Natural killer cell (primary cell): ENCODE data around the gene MIOS. TPM values are rescaled to one million over a fixed set of nuclear protein-coding genes. Genes with fewer than 3 reads are reported as not detected.

Experiments
- ATAC-seq, 3 donors: fragments of 150-1000 bp in 2 of 3; fragments of 200-7000 bp in 1 of 3; cut with Tn5 transposase; 1 replicate in 1 of 3; 2 replicates in 2 of 3; pipeline ENCODE4 v1.10.0; 2021; ENCODE audit warnings: mild to moderate bottlenecking in 2 of 3, moderate library complexity in 2 of 3
- DNase-seq, 2 donors: peaks; one replicate each; pipeline versions ENCODE4 v3.0.0 to v3.0.0-alpha.2; 2013 to 2021; ENCODE audit warnings: mixed read lengths in 1 of 2
- H3K27ac ChIP-seq: one replicate; pipeline ENCODE4 v1.5.1; 2013; ENCODE audit warnings: mild to moderate bottlenecking, low read length
- H3K27me3 ChIP-seq: one replicate; pipeline ENCODE4 v1.6.1; 2013; ENCODE audit warnings: low read length; ENCODE audit not compliant: control insufficient read depth, insufficient read depth
- H3K36me3 ChIP-seq: one replicate; pipeline ENCODE4 v1.6.1; 2013; ENCODE audit warnings: low read length; ENCODE audit not compliant: control insufficient read depth, insufficient read depth
- H3K4me1 ChIP-seq: one replicate; pipeline ENCODE4 v1.6.1; 2013; ENCODE audit warnings: low read length; ENCODE audit not compliant: control insufficient read depth, insufficient read depth
- H3K4me3 ChIP-seq: one replicate; pipeline ENCODE4 v1.5.1; 2013; ENCODE audit warnings: low read length
- H3K9me3 ChIP-seq: one replicate; pipeline ENCODE4 v1.6.1; 2013; ENCODE audit warnings: low read length; ENCODE audit not compliant: control insufficient read depth, insufficient read depth
- H3K27ac Mint-ChIP-seq, 2 donors: one replicate each; pipeline ENCODE4 v1.8.0; 2022; ENCODE audit warnings: mild to moderate bottlenecking in 2 of 2, mixed read lengths in 2 of 2, moderate library complexity in 1 of 2
- H3K27me3 Mint-ChIP-seq, 2 donors: one replicate each; pipeline ENCODE4 v1.8.0; 2022; ENCODE audit warnings: low read depth in 2 of 2, mixed read lengths in 2 of 2
- H3K36me3 Mint-ChIP-seq: one replicate; pipeline ENCODE4 v1.8.0; 2022; ENCODE audit warnings: mixed read lengths
- H3K4me1 Mint-ChIP-seq, 2 donors: one replicate each; pipeline ENCODE4 v1.8.0; 2022; ENCODE audit warnings: mixed read lengths in 2 of 2
- H3K4me3 Mint-ChIP-seq: one replicate; pipeline ENCODE4 v1.8.0; 2022; ENCODE audit warnings: mild to moderate bottlenecking, moderate library complexity, mixed read lengths
- H3K9me3 Mint-ChIP-seq, 2 donors: one replicate each; pipeline ENCODE4 v1.8.0; 2022; ENCODE audit warnings: mixed read lengths in 2 of 2
- WGBS: methylation state at CpG from one replicate; pipeline ENCODE4 v1.1.7; 2013; ENCODE audit warnings: missing lambda C conversion rate; ENCODE audit not compliant: insufficient coverage; 5-methylcytosine and 5-hydroxymethylcytosine counted together
- intact Hi-C: fragments of 100-400 bp; cut with micrococcal nuclease; formaldehyde crosslinking; loops from one replicate; pipeline ENCODE4 v1.14.2; 2022
- total RNA-seq, 4 donors: library from RNA; stranded (reverse); fragments of 120-200 nt in 1 of 4; gene quantifications; one replicate each; pipeline versions ENCODE4 v1.2.3 to v1.2.4, GENCODE V29; 2013 to 2022
- TF ChIP-seq, protein P1 (sequence below): fragments of 200-600 bp; IDR thresholded peaks from one replicate; pipeline ENCODE4 v1.8.0; 2022; ENCODE audit warnings: antibody characterized with exemption

The MIOS gene
- total RNA-seq, 3 donors from 2014 or later (not counting 1 experiment from before 2014, with no cell fraction given) = 23.5 to 30.9 (median 28.9) TPM

DNA sequence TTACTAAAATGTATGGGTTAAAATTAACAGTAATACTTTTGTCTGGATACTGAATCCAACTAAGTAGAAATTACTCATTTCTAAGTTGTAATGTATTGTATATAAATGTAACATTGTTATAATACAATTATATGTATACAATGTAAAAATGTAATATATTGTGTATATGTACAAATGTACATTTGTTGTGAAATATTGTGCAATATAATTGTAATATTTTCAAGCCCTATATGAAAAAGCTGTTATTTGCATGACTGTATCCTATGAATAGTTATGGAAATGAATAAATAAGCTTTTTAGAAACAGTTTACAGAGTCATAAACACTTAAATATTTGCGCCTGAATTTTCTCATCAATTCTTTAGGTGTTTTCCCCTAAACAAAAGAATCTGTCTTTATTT, 53.6 kb downstream of the MIOS start:
- intact Hi-C loops = no loop called here
- DNase-seq (no peak), ATAC-seq (no peak)
- Mint-ChIP-seq H3K9me3 (no peaks in the 10 kb centered on the region), H3K4me1 (no peaks in the 10 kb centered on the region), H3K27me3 (peaks cover 13 to 16% of the 10 kb centered on the region in 2 donors), H3K27ac (no peak overlapping the region), H3K36me3 (no peaks in the 10 kb centered on the region), H3K4me3 (no peak overlapping the region)
- Histone ChIP-seq H3K27me3 (no peaks in the 10 kb centered on the region), H3K4me3 (no peak overlapping the region), H3K27ac (no peak overlapping the region), H3K4me1 (no peaks in the 10 kb centered on the region), H3K9me3 (no peaks in the 10 kb centered on the region), H3K36me3 (no peaks in the 10 kb centered on the region)
- TF ChIP-seq, protein P1, sequence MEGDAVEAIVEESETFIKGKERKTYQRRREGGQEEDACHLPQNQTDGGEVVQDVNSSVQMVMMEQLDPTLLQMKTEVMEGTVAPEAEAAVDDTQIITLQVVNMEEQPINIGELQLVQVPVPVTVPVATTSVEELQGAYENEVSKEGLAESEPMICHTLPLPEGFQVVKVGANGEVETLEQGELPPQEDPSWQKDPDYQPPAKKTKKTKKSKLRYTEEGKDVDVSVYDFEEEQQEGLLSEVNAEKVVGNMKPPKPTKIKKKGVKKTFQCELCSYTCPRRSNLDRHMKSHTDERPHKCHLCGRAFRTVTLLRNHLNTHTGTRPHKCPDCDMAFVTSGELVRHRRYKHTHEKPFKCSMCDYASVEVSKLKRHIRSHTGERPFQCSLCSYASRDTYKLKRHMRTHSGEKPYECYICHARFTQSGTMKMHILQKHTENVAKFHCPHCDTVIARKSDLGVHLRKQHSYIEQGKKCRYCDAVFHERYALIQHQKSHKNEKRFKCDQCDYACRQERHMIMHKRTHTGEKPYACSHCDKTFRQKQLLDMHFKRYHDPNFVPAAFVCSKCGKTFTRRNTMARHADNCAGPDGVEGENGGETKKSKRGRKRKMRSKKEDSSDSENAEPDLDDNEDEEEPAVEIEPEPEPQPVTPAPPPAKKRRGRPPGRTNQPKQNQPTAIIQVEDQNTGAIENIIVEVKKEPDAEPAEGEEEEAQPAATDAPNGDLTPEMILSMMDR = no peak
- WGBS = 100% methylated on average over 1 of the region's 1 CpG

DNA sequence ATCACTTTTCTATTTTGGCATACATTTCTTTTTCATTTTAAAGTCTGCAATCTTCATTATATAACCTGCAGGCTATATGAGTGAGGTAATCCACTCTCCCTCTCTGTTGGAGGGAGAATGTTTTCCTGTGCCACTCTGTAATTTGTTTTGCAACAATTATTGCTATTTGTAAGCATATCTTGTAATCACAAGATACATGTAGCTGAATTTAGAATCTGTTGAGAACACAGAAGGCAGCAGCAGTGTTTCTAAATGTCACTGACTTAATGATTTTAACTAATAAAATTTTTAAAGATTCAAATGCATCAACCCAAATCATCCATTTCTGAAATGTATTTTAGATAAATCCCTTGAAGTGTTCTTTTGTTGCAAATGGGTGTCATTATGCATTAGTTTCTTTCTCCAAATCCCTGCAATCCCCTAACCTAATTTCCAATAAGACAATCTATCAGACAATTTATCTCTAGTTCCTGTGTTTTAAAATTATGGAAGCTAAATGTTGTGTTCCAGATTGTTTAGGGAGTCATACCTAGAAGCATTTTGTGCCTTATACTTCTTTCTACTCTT, 54.0 kb downstream of the MIOS start:
- no peak overlapping the region for H3K27ac ChIP-seq
- TF ChIP-seq, protein P1 = no peak
- ATAC-seq = no peak
- H3K27me3 ChIP-seq = no peaks in the 10 kb centered on the region
- DNase-seq = no peak
- H3K36me3 Mint-ChIP-seq = no peaks in the 10 kb centered on the region
- no peaks in the 10 kb centered on the region for H3K4me1 Mint-ChIP-seq
- intact Hi-C loops = no loop called here
- H3K27me3 Mint-ChIP-seq = peaks cover 13 to 16% of the 10 kb centered on the region in 2 donors
- H3K4me1 ChIP-seq = no peaks in the 10 kb centered on the region
- no peaks in the 10 kb centered on the region for H3K36me3 ChIP-seq
- no peaks in the 10 kb centered on the region for H3K9me3 ChIP-seq
- no peak overlapping the region for H3K4me3 Mint-ChIP-seq
- no peak overlapping the region for H3K27ac Mint-ChIP-seq
- H3K9me3 Mint-ChIP-seq = peaks cover 0 to 1% of the 10 kb centered on the region in 2 donors
- no peak overlapping the region for H3K4me3 ChIP-seq

DNA sequence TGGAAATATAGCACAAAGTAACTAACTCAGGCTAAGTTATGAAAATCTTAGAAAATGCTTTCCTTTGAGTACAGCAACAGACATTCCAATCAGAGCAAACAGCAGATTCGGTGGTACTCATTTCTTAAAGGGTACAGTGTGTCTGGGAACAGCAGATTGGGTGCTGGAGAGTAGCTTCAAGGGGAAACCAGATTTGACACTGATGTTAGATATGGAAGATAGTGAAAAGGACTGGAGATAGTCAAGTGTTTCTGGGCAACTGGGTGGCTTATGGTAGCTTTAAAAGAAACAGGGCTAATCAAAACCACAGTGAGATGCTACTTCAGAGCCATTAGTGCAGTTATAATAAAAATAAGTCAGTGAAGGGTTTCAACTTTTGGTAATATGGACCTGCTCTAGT, 61.8 kb downstream of the MIOS start:
- no peak overlapping the region for H3K4me3 Mint-ChIP-seq
- no peak overlapping the region for H3K27ac ChIP-seq
- peaks cover 6 to 12% of the 10 kb centered on the region in 2 donors for H3K27me3 Mint-ChIP-seq
- TF ChIP-seq, protein P1 = no peak
- H3K27me3 ChIP-seq = no peaks in the 10 kb centered on the region
- no peaks in the 10 kb centered on the region for H3K36me3 Mint-ChIP-seq
- no peak overlapping the region for H3K4me3 ChIP-seq
- no peaks in the 10 kb centered on the region for H3K36me3 ChIP-seq
- H3K27ac Mint-ChIP-seq = no peak overlapping the region
- no peak for ATAC-seq
- H3K9me3 ChIP-seq = no peaks in the 10 kb centered on the region
- no peaks in the 10 kb centered on the region for H3K4me1 Mint-ChIP-seq
- no peak for DNase-seq
- WGBS = 89% methylated on average over 1 of the region's 1 CpG
- intact Hi-C loops = no loop called here
- H3K9me3 Mint-ChIP-seq = peaks cover 3 to 5% of the 10 kb centered on the region in 2 donors
- no peaks in the 10 kb centered on the region for H3K4me1 ChIP-seq
